K562 (cell line): ENCODE results near the gene GPN3. TPM values are rescaled to one million over a fixed set of nuclear protein-coding genes. Genes with fewer than 3 reads are reported as not detected.
A peak's percentile ranks its signal among the peaks of the same experiment; 100 is the strongest.

Source experiments
- BRF1 ChIP-seq: IDR thresholded peaks from 3 replicates; pipeline ENCODE4 v1.6.1; 2011; ENCODE audit warnings: borderline replicate concordance, mild to moderate bottlenecking; ENCODE audit not compliant: insufficient read length; ENCODE audit errors: extremely low read depth
- CBX2 ChIP-seq: fragments of 200-600 bp; sonication (generic); IDR thresholded peaks from one replicate; pipeline ENCODE4 v1.6.1; 2012; ENCODE audit warnings: mild to moderate bottlenecking, low read length, inconsistent platforms; ENCODE audit not compliant: insufficient read depth, poor library complexity, severe bottlenecking
- CHD2 ChIP-seq: IDR thresholded peaks from 2 replicates; pipeline ENCODE4 v1.6.1; 2011; ENCODE audit warnings: low read depth, low read length
- ERF ChIP-seq: fragments of 450-650 bp; formaldehyde crosslinking; IDR thresholded peaks from 2 replicates; pipeline ENCODE4 v1.4.0; 2020; ENCODE audit warnings: mild to moderate bottlenecking, mixed read lengths
- FIP1L1 ChIP-seq: fragments of 200-400 bp; formaldehyde crosslinking; IDR thresholded peaks from 2 replicates; pipeline ENCODE4 v1.6.1; 2018; ENCODE audit warnings: mild to moderate bottlenecking, low read depth, low read length; ENCODE audit not compliant: poor library complexity, severe bottlenecking
- FOXA1 ChIP-seq: fragments of 450-650 bp; IDR thresholded peaks from 2 replicates; pipeline ENCODE4 v1.6.1; 2016; ENCODE audit warnings: mild to moderate bottlenecking, borderline replicate concordance
- LARP7 ChIP-seq: fragments of 450-650 bp; IDR thresholded peaks from 2 replicates; pipeline ENCODE4 v1.6.1; 2016
- MYC ChIP-seq, 2 experiments: fragments of 250-450 bp in 1 of 2; sonication (Bioruptor Pico) in 1 of 2; IDR thresholded peaks; 2 replicates each; pipeline versions ENCODE4 v1.5.1 to v1.6.1; 2012 to 2021; ENCODE audit warnings: low read depth in 2 of 2, borderline replicate concordance in 1 of 2, improper control_type of control experiment in 1 of 2, low read length in 1 of 2, mild to moderate bottlenecking in 1 of 2, moderate library complexity in 1 of 2
- NR1H2 ChIP-seq: sonication (generic); formaldehyde crosslinking; IDR thresholded peaks from 2 replicates; pipeline ENCODE4 v1.4.0; 2020; ENCODE audit warnings: mild to moderate bottlenecking, missing genetic modification reagents
- SIRT6 ChIP-seq: IDR thresholded peaks from one replicate; pipeline ENCODE4 v1.6.1; 2012; ENCODE audit warnings: low read depth, mild to moderate bottlenecking, control low read depth, inconsistent platforms, low read length, moderate library complexity
- SMAD1 ChIP-seq: fragments of 150-350 bp; IDR thresholded peaks from 2 replicates; pipeline ENCODE4 v1.6.1; 2014; ENCODE audit warnings: low read length, low read depth; ENCODE audit not compliant: partially characterized antibody
- SMARCA5 ChIP-seq: fragments of 450-650 bp; IDR thresholded peaks from 2 replicates; pipeline ENCODE4 v1.6.1; 2016
- SREBF2 ChIP-seq: sonication (generic); formaldehyde crosslinking; IDR thresholded peaks from 2 replicates; pipeline ENCODE4 v1.4.0; 2020; ENCODE audit warnings: mild to moderate bottlenecking, missing genetic modification reagents
- SRSF7 ChIP-seq: fragments of 200-400 bp; formaldehyde crosslinking; optimal IDR thresholded peaks from 2 replicates; pipeline ENCODE3; 2017; ENCODE audit warnings: mild to moderate bottlenecking, low read depth, low read length
- TCF7 ChIP-seq: sonication (generic); IDR thresholded peaks from 2 replicates; pipeline ENCODE4 v1.6.1; 2016; ENCODE audit warnings: antibody characterized with exemption, borderline replicate concordance
- ZNF263 ChIP-seq: sonication (generic); formaldehyde crosslinking; IDR thresholded peaks from 2 replicates; pipeline ENCODE4 v1.8.0; 2022; ENCODE audit warnings: mild to moderate bottlenecking, missing genetic modification reagents, borderline replicate concordance
- ZNF274 ChIP-seq: IDR thresholded peaks from 2 replicates; pipeline ENCODE4 v1.6.1; 2011; ENCODE audit warnings: low read depth, mild to moderate bottlenecking, low read length, moderate library complexity, borderline replicate concordance
- ZNF431 ChIP-seq: sonication (generic); formaldehyde crosslinking; IDR thresholded peaks from 2 replicates; pipeline ENCODE4 v1.8.0; 2022; ENCODE audit warnings: mild to moderate bottlenecking, missing genetic modification reagents
- ZNF436 ChIP-seq: fragments of 250-450, 450-650 bp; sonication (Bioruptor Pico); formaldehyde crosslinking; IDR thresholded peaks from 2 replicates; pipeline ENCODE4 v1.7.0; 2020; ENCODE audit warnings: mild to moderate bottlenecking
- ZNF766 ChIP-seq: fragments of 200-800 bp; sonication (Bioruptor generic); conservative IDR thresholded peaks from 2 replicates; pipeline ENCODE4 v1.6.1; 2016; ENCODE audit warnings: missing genetic modification characterization, missing compliant biosample characterization
- polyA plus RNA-seq, 8 experiments: library from polyadenylated mRNA; depleted of rRNA in 4 of 8; stranded (reverse) in 5 of 8; unstranded in 3 of 8; fragments of >200 nt; fragmentation: Nextera tagmentation in 2 of 8; fragmentation: Illumina TruSeq in 1 of 8; extraction: Ambion mirVana in 2 of 8; extraction: Trizol in 1 of 8; gene quantifications; 2 replicates each; pipeline versions ENCODE4 v1.2.1 to v1.2.3, GENCODE V29; 2011 to 2014; ENCODE audit warnings: inconsistent platforms in 1 of 8, missing spikeins in 1 of 8
- total RNA-seq, 7 experiments: library from RNA; depleted of rRNA in 6 of 7; stranded (reverse); fragments of >200 nt in 6 of 7; fragmentation: Illumina TruSeq in 2 of 7; extraction: Trizol in 2 of 7; gene quantifications; 2 replicates each; pipeline versions ENCODE4 v1.2.1 to v1.2.3, GENCODE V29; 2011 to 2021; ENCODE audit warnings: low replicate concordance in 1 of 7
- TF ChIP-seq, protein P1 (sequence below): fragments of 450-650 bp; formaldehyde crosslinking; IDR thresholded peaks from 2 replicates; pipeline ENCODE4 v1.4.0; 2020; ENCODE audit warnings: mild to moderate bottlenecking
- TF ChIP-seq, protein P2 (sequence below): IDR thresholded peaks from 3 replicates; pipeline ENCODE4 v1.6.1; 2011; ENCODE audit warnings: borderline replicate concordance, mild to moderate bottlenecking; ENCODE audit not compliant: insufficient read length, insufficient read depth
- TF ChIP-seq, protein P3 (sequence below): sonication (generic); formaldehyde crosslinking; IDR thresholded peaks from 2 replicates; pipeline ENCODE4 v1.8.0; 2022; ENCODE audit warnings: missing genetic modification reagents, mild to moderate bottlenecking, moderate library complexity, borderline replicate concordance
- TF ChIP-seq, protein P4 (sequence below): fragments of 250-450 bp; sonication (Bioruptor Pico); IDR thresholded peaks from 2 replicates; pipeline ENCODE4 v1.8.0; 2021; ENCODE audit warnings: mild to moderate bottlenecking, moderate library complexity

The GPN3 gene
- total and polyA plus RNA-seq, 9 of the 15 experiments (the other 6 are each of a cell fraction or from before 2014, with no cell fraction given), result 35.8 to 123 (median 64.2) TPM

DNA sequence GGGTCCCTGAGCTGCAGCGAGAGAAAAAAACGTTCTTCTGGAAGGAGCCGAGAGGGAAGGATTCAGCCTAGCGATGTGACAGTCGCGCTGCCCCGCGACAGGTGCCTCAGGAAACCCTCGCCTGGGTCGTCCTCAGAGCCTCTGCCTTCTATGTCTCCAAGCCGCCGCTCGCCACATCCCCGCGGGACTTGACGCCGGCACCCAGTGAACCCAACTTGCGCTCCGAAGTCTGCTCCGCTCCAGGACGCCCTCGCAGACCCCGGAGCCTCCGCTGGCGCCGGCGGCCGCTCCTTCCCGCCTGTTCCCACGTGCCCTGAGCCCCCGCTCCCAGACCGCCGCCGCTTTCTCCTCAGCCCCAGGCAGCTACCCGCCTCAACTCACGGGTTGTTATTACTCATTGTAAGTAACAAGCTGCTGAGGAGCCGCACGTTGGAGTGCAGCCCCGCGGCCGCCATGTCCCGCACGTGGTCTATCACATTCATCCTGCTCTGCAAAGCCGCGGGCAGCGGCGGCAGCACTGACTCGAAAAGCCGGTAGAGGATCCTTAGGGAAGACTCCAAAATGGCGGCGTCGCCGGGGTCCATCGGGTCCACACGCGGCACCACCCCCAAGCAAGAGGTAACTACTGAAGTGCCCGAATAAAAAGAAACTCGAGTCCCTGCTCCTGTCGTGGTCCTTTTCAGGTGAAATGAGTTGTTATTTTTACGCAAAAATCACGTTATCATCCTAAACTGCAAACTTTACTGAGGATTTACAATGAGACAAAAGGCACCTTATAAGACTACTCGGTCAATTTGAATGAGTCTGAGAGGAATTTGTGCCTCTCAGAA, 64.7 kb downstream of the GPN3 start, which contains the start of gene ANAPC7 (continued):
- TF ChIP-seq, protein P1, sequence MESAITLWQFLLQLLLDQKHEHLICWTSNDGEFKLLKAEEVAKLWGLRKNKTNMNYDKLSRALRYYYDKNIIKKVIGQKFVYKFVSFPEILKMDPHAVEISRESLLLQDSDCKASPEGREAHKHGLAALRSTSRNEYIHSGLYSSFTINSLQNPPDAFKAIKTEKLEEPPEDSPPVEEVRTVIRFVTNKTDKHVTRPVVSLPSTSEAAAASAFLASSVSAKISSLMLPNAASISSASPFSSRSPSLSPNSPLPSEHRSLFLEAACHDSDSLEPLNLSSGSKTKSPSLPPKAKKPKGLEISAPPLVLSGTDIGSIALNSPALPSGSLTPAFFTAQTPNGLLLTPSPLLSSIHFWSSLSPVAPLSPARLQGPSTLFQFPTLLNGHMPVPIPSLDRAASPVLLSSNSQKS (CRISPR knock-in tag), result no peak
- TF ChIP-seq ERF (CRISPR knock-in tag) (no peak), SMARCA5 (no peak), BRF1 (no peak), LARP7 (no peak), ZNF263 (CRISPR knock-in tag) (no peak), SRSF7 (no peak), CBX2 (no peak), SIRT6 (no peak), MYC (IDR thresholded peaks at IDR 0.05; ENCODE audit: low read depth, low read length) (peak; percentile 99), MYC (CRISPR knock-in tag; IDR thresholded peaks at IDR 0.05; ENCODE audit: borderline replicate concordance, low read depth) (peak; percentile 97), NR1H2 (CRISPR knock-in tag) (no peak), ZNF274 (no peak), TCF7 (peak; percentile 38; the same call in 1 of the 2 replicates), SREBF2 (CRISPR knock-in tag) (no peak), ZNF431 (0 out of 2 replicates have a peak, but pooled peaks have one; percentile 54), CHD2 (no peak), SMAD1 (no peak), ZNF436 (no peak), FIP1L1 (peak; percentile 66), FOXA1 (no peak), ZNF766 (CRISPR knock-in tag) (0 out of 2 replicates have a peak, but pooled peaks have one; percentile 31)
- TF ChIP-seq, protein P2, sequence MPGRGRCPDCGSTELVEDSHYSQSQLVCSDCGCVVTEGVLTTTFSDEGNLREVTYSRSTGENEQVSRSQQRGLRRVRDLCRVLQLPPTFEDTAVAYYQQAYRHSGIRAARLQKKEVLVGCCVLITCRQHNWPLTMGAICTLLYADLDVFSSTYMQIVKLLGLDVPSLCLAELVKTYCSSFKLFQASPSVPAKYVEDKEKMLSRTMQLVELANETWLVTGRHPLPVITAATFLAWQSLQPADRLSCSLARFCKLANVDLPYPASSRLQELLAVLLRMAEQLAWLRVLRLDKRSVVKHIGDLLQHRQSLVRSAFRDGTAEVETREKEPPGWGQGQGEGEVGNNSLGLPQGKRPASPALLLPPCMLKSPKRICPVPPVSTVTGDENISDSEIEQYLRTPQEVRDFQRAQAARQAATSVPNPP, result no peak
- TF ChIP-seq, protein P3, sequence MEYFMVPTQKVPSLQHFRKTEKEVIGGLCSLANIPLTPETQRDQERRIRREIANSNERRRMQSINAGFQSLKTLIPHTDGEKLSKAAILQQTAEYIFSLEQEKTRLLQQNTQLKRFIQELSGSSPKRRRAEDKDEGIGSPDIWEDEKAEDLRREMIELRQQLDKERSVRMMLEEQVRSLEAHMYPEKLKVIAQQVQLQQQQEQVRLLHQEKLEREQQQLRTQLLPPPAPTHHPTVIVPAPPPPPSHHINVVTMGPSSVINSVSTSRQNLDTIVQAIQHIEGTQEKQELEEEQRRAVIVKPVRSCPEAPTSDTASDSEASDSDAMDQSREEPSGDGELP (CRISPR knock-in tag), result peak; percentile 60; the same call in 1 of the 2 replicates
- TF ChIP-seq, protein P4, sequence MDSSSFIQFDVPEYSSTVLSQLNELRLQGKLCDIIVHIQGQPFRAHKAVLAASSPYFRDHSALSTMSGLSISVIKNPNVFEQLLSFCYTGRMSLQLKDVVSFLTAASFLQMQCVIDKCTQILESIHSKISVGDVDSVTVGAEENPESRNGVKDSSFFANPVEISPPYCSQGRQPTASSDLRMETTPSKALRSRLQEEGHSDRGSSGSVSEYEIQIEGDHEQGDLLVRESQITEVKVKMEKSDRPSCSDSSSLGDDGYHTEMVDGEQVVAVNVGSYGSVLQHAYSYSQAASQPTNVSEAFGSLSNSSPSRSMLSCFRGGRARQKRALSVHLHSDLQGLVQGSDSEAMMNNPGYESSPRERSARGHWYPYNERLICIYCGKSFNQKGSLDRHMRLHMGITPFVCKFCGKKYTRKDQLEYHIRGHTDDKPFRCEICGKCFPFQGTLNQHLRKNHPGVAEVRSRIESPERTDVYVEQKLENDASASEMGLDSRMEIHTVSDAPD (CRISPR knock-in tag), result no peak
